ENCODE results near the gene CXCL1. TPM values are rescaled to one million over a fixed set of nuclear protein-coding genes. Genes with fewer than 3 reads are reported as not detected.

Gene CXCL1
- total and polyA plus RNA-seq, 7 donors: 1.5 to 222 (median 6.8) TPM

- 0 to 2% methylated on average over 1 of the region's 1 CpG for WGBS, 2 donors
- Histone ChIP-seq H3K36me3 (no peaks in the 10 kb centered on the region), H3K27ac (peak overlapping the region in 1 of 4 donors; percentile 1), H3K9me3 (no peaks in the 10 kb centered on the region), H3K4me1 (peaks cover 0 to 19% (median 4%) of the 10 kb centered on the region in 4 donors), H3K4me3 (no peak overlapping the region), H3K27me3 (no peaks in the 10 kb centered on the region)
- TF ChIP-seq POLR2A (IDR thresholded peaks at IDR 0.05) (no peak), POLR2AphosphoS5 (IDR thresholded peaks at IDR 0.05) (no peak), CTCF (IDR thresholded peaks at IDR 0.05) (no peak), EP300 (IDR thresholded peaks at IDR 0.05) (no peak)
- DNase-seq: no peak
- intact Hi-C loops (cut with DNase I): no loop called here
Observed at GRCh38 chr4:73912191-73912590, 43.0 kb downstream of the CXCL1 start.

GRCh38 chr4:73914071-73914470, 44.9 kb downstream of the CXCL1 start:
- WGBS, 2 donors: 81 to 90% methylated on average over 1 of the region's 1 CpG
- DNase-seq: no peak
- H3K36me3 ChIP-seq: no peaks in the 10 kb centered on the region

GRCh38 chr4:73916172-73916925, 47.2 kb downstream of the CXCL1 start:
- DNase-seq: no peak
- 96 to 97% methylated on average over 1 of the region's 1 CpG for WGBS, 2 donors
- peaks cover 0 to 26% (median 12%) of the 10 kb centered on the region in 4 donors for H3K4me1 ChIP-seq
- TF ChIP-seq EP300 (IDR thresholded peaks at IDR 0.05) (no peak), CTCF (IDR thresholded peaks at IDR 0.05) (no peak), POLR2A (IDR thresholded peaks at IDR 0.05) (no peak), POLR2AphosphoS5 (IDR thresholded peaks at IDR 0.05) (no peak)
- peak overlapping the region in 3 of 4 donors; percentile 68 to 77 (median 76) for H3K27ac ChIP-seq
- no peaks in the 10 kb centered on the region for H3K9me3 ChIP-seq
- intact Hi-C loops (cut with DNase I): no loop called here
- no peaks in the 10 kb centered on the region for H3K27me3 ChIP-seq
- no peaks in the 10 kb centered on the region for H3K36me3 ChIP-seq
- H3K4me3 ChIP-seq: no peak overlapping the region

More at GRCh38 chr4:73914071-73914470, 44.9 kb downstream of the CXCL1 start:
- intact Hi-C loops (cut with DNase I): no loop called here
- no peak for TF ChIP-seq CTCF (IDR thresholded peaks at IDR 0.05)
- TF ChIP-seq EP300 (IDR thresholded peaks at IDR 0.05): no peak
- TF ChIP-seq POLR2A (IDR thresholded peaks at IDR 0.05): no peak
- TF ChIP-seq POLR2AphosphoS5 (IDR thresholded peaks at IDR 0.05): no peak
- Histone ChIP-seq H3K27ac (no peak overlapping the region), H3K9me3 (no peaks in the 10 kb centered on the region), H3K4me1 (peaks cover 0 to 31% (median 12%) of the 10 kb centered on the region in 4 donors), H3K4me3 (no peak overlapping the region), H3K27me3 (no peaks in the 10 kb centered on the region)

- peaks cover 0 to 18% (median 12%) of the 10 kb centered on the region in 4 donors for H3K4me1 ChIP-seq
- no peak overlapping the region for H3K4me3 ChIP-seq
- TF ChIP-seq CTCF (IDR thresholded peaks at IDR 0.05) (no peak), POLR2A (IDR thresholded peaks at IDR 0.05) (no peak), POLR2AphosphoS5 (IDR thresholded peaks at IDR 0.05) (peak in 2 of 4 donors; percentile 44 to 52), EP300 (IDR thresholded peaks at IDR 0.05) (peak in 1 of 4 donors; percentile 27)
- H3K9me3 ChIP-seq: no peaks in the 10 kb centered on the region
- no peaks in the 10 kb centered on the region for H3K36me3 ChIP-seq
- intact Hi-C loops (cut with DNase I): no loop called here
- peak overlapping the region in 3 of 4 donors; percentile 68 to 77 (median 76) for H3K27ac ChIP-seq
- no peak for DNase-seq
- no peaks in the 10 kb centered on the region for H3K27me3 ChIP-seq
- WGBS, 2 donors: 75 to 88% methylated on average over 2 of the region's 2 CpGs
Observed at GRCh38 chr4:73917081-73917501, 47.9 kb downstream of the CXCL1 start.

Data from sigmoid colon (tissue), 7 donors.